IMR-90 (cell line): Measurements from ENCODE around the gene ZNF74. TPM values are rescaled to one million over a fixed set of nuclear protein-coding genes. Genes with fewer than 3 reads are reported as not detected.

Source experiments
- ATAC-seq: fragments of 200-7000 bp; cut with Tn5 transposase; 2 replicates; pipeline ENCODE4 v1.9.1; 2020; ENCODE audit warnings: low read depth, mild to moderate bottlenecking, moderate library complexity
- BruUV-seq: library from RNA; stranded (reverse); fragments of 400-500 nt; replicated peaks from 2 replicates; lab custom pipeline; 2021; lab: Mats Ljungman, UMichigan
- CTCF ChIA-PET: fragments of 300-600 bp; formaldehyde crosslinking; extraction: SDS; loops from one replicate; lab custom pipeline; 2021; ENCODE audit warnings: antibody characterized with exemption; lab: Yijun Ruan, JAX
- POLR2A ChIA-PET: fragments of 300-600 bp; sonication (Branson Sonifier 250); formaldehyde crosslinking; loops from one replicate; lab custom pipeline; 2022; ENCODE audit warnings: antibody characterized with exemption; ENCODE audit not compliant: unreplicated experiment; lab: Charles Lee
- DNase-seq: peaks from one replicate; pipeline ENCODE4 v3.0.0; 2013
- H2AFZ ChIP-seq: replicated peaks from 2 replicates; pipeline ENCODE3; 2013; ENCODE audit warnings: low read length, mild to moderate bottlenecking; ENCODE audit not compliant: poor library complexity
- H2AK5ac ChIP-seq: 2 replicates; pipeline ENCODE4 v1.6.1; 2013; ENCODE audit warnings: low read depth, low read length, inconsistent platforms
- H2AK9ac ChIP-seq: replicated peaks from 2 replicates; pipeline ENCODE3; 2013; ENCODE audit warnings: mild to moderate bottlenecking, low read depth, low read length, moderate library complexity; ENCODE audit not compliant: poor library complexity
- H2BK120ac ChIP-seq: 2 replicates; pipeline ENCODE4 v1.6.1; 2013; ENCODE audit warnings: low read depth, low read length, inconsistent platforms
- H2BK15ac ChIP-seq: 3 replicates; pipeline ENCODE4 v1.6.1; 2013; ENCODE audit warnings: low read depth, low read length, inconsistent platforms
- H2BK20ac ChIP-seq: 2 replicates; pipeline ENCODE4 v1.6.1; 2013; ENCODE audit warnings: low read depth, mild to moderate bottlenecking, inconsistent platforms, low read length, moderate library complexity
- H2BK5ac ChIP-seq: 2 replicates; pipeline ENCODE4 v1.6.1; 2013; ENCODE audit warnings: mild to moderate bottlenecking, low read depth, low read length, inconsistent platforms; ENCODE audit not compliant: poor library complexity, severe bottlenecking
- H3K14ac ChIP-seq: replicated peaks from 2 replicates; pipeline ENCODE4 v1.6.1; 2013; ENCODE audit warnings: low read depth, low read length, inconsistent platforms
- H3K18ac ChIP-seq: 2 replicates; pipeline ENCODE4 v1.6.1; 2013; ENCODE audit warnings: low read depth, low read length, control low read depth
- H3K23ac ChIP-seq: 2 replicates; pipeline ENCODE4 v1.6.1; 2013; ENCODE audit warnings: low read depth, low read length, inconsistent platforms
- H3K27ac ChIP-seq: 2 replicates; pipeline ENCODE4 v1.5.1; 2013; ENCODE audit warnings: mild to moderate bottlenecking, control low read depth, low read length; ENCODE audit not compliant: insufficient read depth
- H3K27me3 ChIP-seq: 2 replicates; pipeline ENCODE4 v1.6.1; 2013; ENCODE audit warnings: low read length; ENCODE audit not compliant: control insufficient read depth, insufficient read depth
- H3K36me3 ChIP-seq: 2 replicates; pipeline ENCODE4 v1.6.1; 2013; ENCODE audit warnings: low read length, mixed read lengths; ENCODE audit not compliant: control insufficient read depth, insufficient read depth
- H3K4ac ChIP-seq: 2 replicates; pipeline ENCODE4 v1.6.1; 2013; ENCODE audit warnings: low read depth, low read length, inconsistent platforms
- H3K4me1 ChIP-seq: 2 replicates; pipeline ENCODE4 v1.6.1; 2013; ENCODE audit warnings: low read length, mixed read lengths; ENCODE audit not compliant: control insufficient read depth, insufficient read depth
- H3K4me2 ChIP-seq: 2 replicates; pipeline ENCODE4 v1.6.1; 2013; ENCODE audit warnings: low read depth, mild to moderate bottlenecking, control low read depth, low read length, moderate library complexity
- H3K4me3 ChIP-seq: 2 replicates; pipeline ENCODE4 v1.5.1; 2013; ENCODE audit warnings: low read depth, mild to moderate bottlenecking, control low read depth, low read length, moderate library complexity; ENCODE audit not compliant: insufficient read depth
- H3K56ac ChIP-seq: 2 replicates; pipeline ENCODE4 v1.6.1; 2013; ENCODE audit warnings: low read length, inconsistent platforms; ENCODE audit not compliant: insufficient read depth; ENCODE audit errors: extremely low read depth
- H3K79me1 ChIP-seq, 2 experiments: 2 replicates each; pipeline ENCODE4 v1.6.1; 2013; ENCODE audit warnings: low read length in 2 of 2, inconsistent platforms in 1 of 2, low read depth in 1 of 2
- H3K9ac ChIP-seq: 2 replicates; pipeline ENCODE4 v1.6.1; 2013; ENCODE audit warnings: low read depth, low read length, control low read depth
- H3K9me1 ChIP-seq: 2 replicates; pipeline ENCODE4 v1.6.1; 2013; ENCODE audit warnings: low read length, inconsistent platforms; ENCODE audit not compliant: insufficient read depth
- H3K9me3 ChIP-seq: 2 replicates; pipeline ENCODE4 v1.6.1; 2013; ENCODE audit warnings: low read length; ENCODE audit not compliant: control insufficient read depth, insufficient read depth
- H4K20me1 ChIP-seq: 2 replicates; pipeline ENCODE4 v1.6.1; 2013; ENCODE audit warnings: low read length, inconsistent platforms; ENCODE audit not compliant: insufficient read depth
- H4K5ac ChIP-seq: 2 replicates; pipeline ENCODE4 v1.6.1; 2013; ENCODE audit warnings: mild to moderate bottlenecking, low read depth, low read length, control low read depth
- H4K8ac ChIP-seq, 2 experiments: 2 replicates each; pipeline ENCODE4 v1.6.1; 2013; ENCODE audit warnings: low read depth in 2 of 2, low read length in 2 of 2, control low read depth in 1 of 2, inconsistent platforms in 1 of 2
- H4K91ac ChIP-seq: 2 replicates; pipeline ENCODE4 v1.6.1; 2013; ENCODE audit warnings: low read depth, low read length, inconsistent platforms; ENCODE audit not compliant: insufficient read depth
- BHLHE40 ChIP-seq: fragments of 150-350 bp; IDR thresholded peaks from 2 replicates; pipeline ENCODE4 v1.6.1; 2016; ENCODE audit warnings: mild to moderate bottlenecking, low read depth, low read length
- CHD1 ChIP-seq: IDR thresholded peaks from 2 replicates; pipeline ENCODE4 v1.6.1; 2012; ENCODE audit warnings: low read depth, low read length, improper control_type of control experiment
- MAFK ChIP-seq: IDR thresholded peaks from 2 replicates; pipeline ENCODE4 v1.6.1; 2012; ENCODE audit warnings: low read depth, low read length, improper control_type of control experiment
- MAZ ChIP-seq: IDR thresholded peaks from 2 replicates; pipeline ENCODE4 v1.6.1; 2012; ENCODE audit warnings: low read depth, mild to moderate bottlenecking, low read length, improper control_type of control experiment, moderate library complexity, borderline replicate concordance
- MXI1 ChIP-seq: IDR thresholded peaks from 2 replicates; pipeline ENCODE4 v1.6.1; 2012; ENCODE audit warnings: low read depth, mild to moderate bottlenecking, low read length, moderate library complexity, borderline replicate concordance
- RAD21 ChIP-seq: IDR thresholded peaks from 2 replicates; pipeline ENCODE4 v1.6.1; 2012; ENCODE audit warnings: low read length, improper control_type of control experiment
- RFX5 ChIP-seq: IDR thresholded peaks from 2 replicates; pipeline ENCODE4 v1.8.0; 2012; ENCODE audit warnings: low read depth, mild to moderate bottlenecking, low read length, moderate library complexity
- WGBS, 2 experiments: methylation state at CpG; one replicate each; pipeline versions ENCODE4 v1.1.5 to v1.1.7; 2013; ENCODE audit warnings: missing lambda C conversion rate in 2 of 2; ENCODE audit not compliant: insufficient read length in 1 of 2; ENCODE audit errors: extremely low coverage in 2 of 2; 5-methylcytosine and 5-hydroxymethylcytosine counted together
- dilution Hi-C: fragments of 300-500 bp; cut with HindIII; formaldehyde crosslinking; loops from one replicate; pipeline ENCODE4 v1.14.3; 2018; ENCODE audit warnings: low sequenced_read_pairs; ENCODE audit not compliant: unreplicated experiment
- in situ Hi-C: fragments of 300-500 bp; cut with MboI; formaldehyde crosslinking; loops from 3 replicates; pipeline ENCODE4 v1.14.3; 2019; ENCODE audit warnings: low sequenced_read_pairs, inconsistent platforms, mixed read lengths
- intact Hi-C: fragments of 100-400 bp; cut with micrococcal nuclease; formaldehyde crosslinking; loops from 2 replicates; pipeline ENCODE4 v1.10.0; 2022
- polyA plus RNA-seq, 3 experiments: library from polyadenylated mRNA; depleted of rRNA; stranded (reverse); fragments of >200 nt; gene quantifications; 2 replicates each; pipeline ENCODE4 v1.2.3, GENCODE V29; 2012; ENCODE audit warnings: low replicate concordance in 1 of 3
- total RNA-seq: library from RNA; depleted of rRNA; stranded (reverse); fragments of >200 nt; gene quantifications from 2 replicates; pipeline ENCODE4 v1.2.3, GENCODE V29; 2012
- TF ChIP-seq, protein P1 (sequence below): fragments of 150-350 bp; IDR thresholded peaks from 2 replicates; pipeline ENCODE4 v1.6.1; 2017; ENCODE audit warnings: mild to moderate bottlenecking, antibody characterized with exemption, low read length, low read depth

The ZNF74 gene
- total and polyA plus RNA-seq, 2 of the 4 experiments (the other 2 are of a cell fraction): 7.5 to 8.4 TPM

DNA sequence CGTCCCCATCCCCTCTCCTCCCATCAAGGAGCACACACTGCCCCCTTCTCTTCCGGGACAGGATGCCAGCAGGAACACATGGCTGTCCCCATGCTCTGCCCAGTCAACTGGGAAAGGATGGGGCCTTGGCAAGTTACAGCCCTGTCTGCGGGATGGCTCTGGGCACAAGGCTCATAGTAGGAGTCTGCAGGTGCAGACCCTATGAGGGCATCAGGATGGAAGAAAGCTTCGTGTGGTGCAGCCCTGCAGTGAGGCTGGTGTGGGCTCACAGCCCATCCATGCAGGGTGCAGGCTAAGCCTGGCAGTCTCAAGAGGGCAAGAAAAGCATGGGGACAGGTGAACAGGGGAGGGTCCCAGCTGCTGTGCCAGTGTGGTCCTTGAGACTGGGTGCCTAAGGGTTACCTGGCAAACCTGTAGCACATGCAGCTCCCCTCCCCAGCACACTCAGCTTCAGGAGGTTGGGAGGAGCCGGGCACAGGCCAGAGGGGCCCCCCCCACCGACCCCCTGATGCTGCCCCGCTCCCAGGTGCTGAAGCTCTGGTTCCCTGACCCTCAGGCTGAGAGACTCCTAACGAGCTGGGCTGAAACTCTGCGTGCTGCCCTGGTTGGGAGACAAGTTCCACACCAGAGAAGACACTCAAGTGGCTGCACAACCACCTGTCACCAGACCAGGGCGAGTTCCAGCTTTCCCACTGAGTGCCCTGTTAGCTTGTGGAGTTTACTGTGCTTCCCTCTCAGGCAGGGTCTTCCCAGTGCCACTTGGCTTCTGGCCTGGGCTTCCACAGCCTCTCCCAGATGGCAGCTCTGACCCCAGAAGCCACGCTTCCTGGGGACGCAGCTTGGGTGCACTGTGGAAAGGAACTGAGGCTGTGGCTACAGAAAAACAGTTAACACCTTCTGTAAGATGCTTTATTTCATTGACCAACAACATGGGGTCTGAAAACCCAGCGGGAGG lies 47.0 kb downstream of the ZNF74 start:
- H3K14ac ChIP-seq: no peak overlapping the region
- peaks cover 4% of the 10 kb centered on the region; the same call in 1 of the 2 replicates for H3K9me1 ChIP-seq
- intact Hi-C loops: no loop called here
- peaks cover 7% of the 10 kb centered on the region for H3K4me1 ChIP-seq
- H3K4me2 ChIP-seq: no peak overlapping the region
- no peak overlapping the region for H2AK9ac ChIP-seq
- no peak overlapping the region for H2BK5ac ChIP-seq
- DNase-seq (no peak), ATAC-seq (no peak)
- H4K20me1 ChIP-seq: peaks cover 9% of the 10 kb centered on the region
- in situ Hi-C loops: no loop called here
- TF ChIP-seq, protein P1, sequence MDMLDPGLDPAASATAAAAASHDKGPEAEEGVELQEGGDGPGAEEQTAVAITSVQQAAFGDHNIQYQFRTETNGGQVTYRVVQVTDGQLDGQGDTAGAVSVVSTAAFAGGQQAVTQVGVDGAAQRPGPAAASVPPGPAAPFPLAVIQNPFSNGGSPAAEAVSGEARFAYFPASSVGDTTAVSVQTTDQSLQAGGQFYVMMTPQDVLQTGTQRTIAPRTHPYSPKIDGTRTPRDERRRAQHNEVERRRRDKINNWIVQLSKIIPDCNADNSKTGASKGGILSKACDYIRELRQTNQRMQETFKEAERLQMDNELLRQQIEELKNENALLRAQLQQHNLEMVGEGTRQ: no peak
- no peak for TF ChIP-seq BHLHE40
- TF ChIP-seq RFX5: no peak
- no peak for TF ChIP-seq CHD1
- no peak for TF ChIP-seq MAFK
- TF ChIP-seq MXI1: no peak
- TF ChIP-seq MAZ: no peak
- no peak for TF ChIP-seq RAD21
- no peak overlapping the region for H2BK20ac ChIP-seq
- 73% methylated on average over 4 of the region's 13 CpGs; no CpG with 5 or more reads in 1 of the 2 experiments for WGBS, 2 experiments
- H3K56ac ChIP-seq: no peak overlapping the region
- no peak overlapping the region for H3K18ac ChIP-seq
- H3K27me3 ChIP-seq: no peaks in the 10 kb centered on the region
- H3K36me3 ChIP-seq: peaks cover 18% of the 10 kb centered on the region
- dilution Hi-C loops: no loop called here
- no peak overlapping the region for H2AK5ac ChIP-seq
- no peak overlapping the region for H4K91ac ChIP-seq
- no TSS peak for BruUV-seq
- no peak overlapping the region for H3K9ac ChIP-seq
- H4K5ac ChIP-seq: no peak overlapping the region
- no peak overlapping the region for H2BK15ac ChIP-seq
- H3K4me3 ChIP-seq: no peak overlapping the region
- no peaks in the 10 kb centered on the region for H3K9me3 ChIP-seq
- ChIA-PET POLR2A (no interaction called here), CTCF (no interaction called here)
- peaks cover 12 to 31% of the 10 kb centered on the region in 2 experiments; a peak in 3 of 4 replicates for H3K79me1 ChIP-seq
- no peak overlapping the region for H2AFZ ChIP-seq
- H3K27ac ChIP-seq: no peak overlapping the region
- H3K23ac ChIP-seq: no peak overlapping the region
- no peak overlapping the region for H4K8ac ChIP-seq
- no peak overlapping the region for H3K4ac ChIP-seq
- H2BK120ac ChIP-seq: no peak overlapping the region
